Measurements from ENCODE around the gene PAPPA2. TPM values are rescaled to one million over a fixed set of nuclear protein-coding genes. Genes with fewer than 3 reads are reported as not detected.

Gene PAPPA2
- total and polyA plus RNA-seq, 9 of the 15 experiments (the other 6 are each of a cell fraction or from before 2014, with no cell fraction given) = 0.01 to 0.15 (median 0.05) TPM; not detected in 2

- TF ChIP-seq CHD7 (IDR thresholded peaks at IDR 0.05; ENCODE audit: low read depth, low read length) = no peak
- TF ChIP-seq, protein P1, sequence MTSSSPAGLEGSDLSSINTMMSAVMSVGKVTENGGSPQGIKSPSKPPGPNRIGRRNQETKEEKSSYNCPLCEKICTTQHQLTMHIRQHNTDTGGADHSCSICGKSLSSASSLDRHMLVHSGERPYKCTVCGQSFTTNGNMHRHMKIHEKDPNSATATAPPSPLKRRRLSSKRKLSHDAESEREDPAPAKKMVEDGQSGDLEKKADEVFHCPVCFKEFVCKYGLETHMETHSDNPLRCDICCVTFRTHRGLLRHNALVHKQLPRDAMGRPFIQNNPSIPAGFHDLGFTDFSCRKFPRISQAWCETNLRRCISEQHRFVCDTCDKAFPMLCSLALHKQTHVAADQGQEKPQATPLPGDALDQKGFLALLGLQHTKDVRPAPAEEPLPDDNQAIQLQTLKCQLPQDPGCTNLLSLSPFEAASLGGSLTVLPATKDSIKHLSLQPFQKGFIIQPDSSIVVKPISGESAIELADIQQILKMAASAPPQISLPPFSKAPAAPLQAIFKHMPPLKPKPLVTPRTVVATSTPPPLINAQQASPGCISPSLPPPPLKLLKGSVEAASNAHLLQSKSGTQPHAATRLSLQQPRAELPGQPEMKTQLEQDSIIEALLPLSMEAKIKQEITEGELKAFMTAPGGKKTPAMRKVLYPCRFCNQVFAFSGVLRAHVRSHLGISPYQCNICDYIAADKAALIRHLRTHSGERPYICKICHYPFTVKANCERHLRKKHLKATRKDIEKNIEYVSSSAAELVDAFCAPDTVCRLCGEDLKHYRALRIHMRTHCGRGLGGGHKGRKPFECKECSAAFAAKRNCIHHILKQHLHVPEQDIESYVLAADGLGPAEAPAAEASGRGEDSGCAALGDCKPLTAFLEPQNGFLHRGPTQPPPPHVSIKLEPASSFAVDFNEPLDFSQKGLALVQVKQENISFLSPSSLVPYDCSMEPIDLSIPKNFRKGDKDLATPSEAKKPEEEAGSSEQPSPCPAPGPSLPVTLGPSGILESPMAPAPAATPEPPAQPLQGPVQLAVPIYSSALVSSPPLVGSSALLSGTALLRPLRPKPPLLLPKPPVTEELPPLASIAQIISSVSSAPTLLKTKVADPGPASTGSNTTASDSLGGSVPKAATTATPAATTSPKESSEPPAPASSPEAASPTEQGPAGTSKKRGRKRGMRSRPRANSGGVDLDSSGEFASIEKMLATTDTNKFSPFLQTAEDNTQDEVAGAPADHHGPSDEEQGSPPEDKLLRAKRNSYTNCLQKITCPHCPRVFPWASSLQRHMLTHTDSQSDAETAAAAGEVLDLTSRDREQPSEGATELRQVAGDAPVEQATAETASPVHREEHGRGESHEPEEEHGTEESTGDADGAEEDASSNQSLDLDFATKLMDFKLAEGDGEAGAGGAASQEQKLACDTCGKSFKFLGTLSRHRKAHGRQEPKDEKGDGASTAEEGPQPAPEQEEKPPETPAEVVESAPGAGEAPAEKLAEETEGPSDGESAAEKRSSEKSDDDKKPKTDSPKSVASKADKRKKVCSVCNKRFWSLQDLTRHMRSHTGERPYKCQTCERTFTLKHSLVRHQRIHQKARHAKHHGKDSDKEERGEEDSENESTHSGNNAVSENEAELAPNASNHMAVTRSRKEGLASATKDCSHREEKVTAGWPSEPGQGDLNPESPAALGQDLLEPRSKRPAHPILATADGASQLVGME (CRISPR knock-in tag; IDR thresholded peaks at IDR 0.05) = no peak
- no peak for TF ChIP-seq TCF3 (CRISPR knock-in tag; IDR thresholded peaks at IDR 0.05)
- TF ChIP-seq ZBTB8A (IDR thresholded peaks at IDR 0.05; ENCODE audit: partially characterized antibody) = no peak
- no peak for TF ChIP-seq SRF (CRISPR knock-in tag; IDR thresholded peaks at IDR 0.05)
- TF ChIP-seq EWSR1 (IDR thresholded peaks at IDR 0.05; ENCODE audit: borderline replicate concordance, low read depth, partially characterized antibody) = no peak
- no peak for TF ChIP-seq ZNF561 (CRISPR knock-in tag; conservative IDR thresholded peaks at IDR 0.05)
- TF ChIP-seq ZNF76 (CRISPR knock-in tag; IDR thresholded peaks at IDR 0.05; ENCODE audit: borderline replicate concordance) = no peak
- TF ChIP-seq GTF2A2 (tag; IDR thresholded peaks at IDR 0.05) = no peak
- no peak for TF ChIP-seq ZNF347 (CRISPR knock-in tag; IDR thresholded peaks at IDR 0.05; ENCODE audit: low read depth)
- no peak for TF ChIP-seq NR1H2 (CRISPR knock-in tag; IDR thresholded peaks at IDR 0.05)
- no peak for TF ChIP-seq ZNF282 (CRISPR knock-in tag; IDR thresholded peaks at IDR 0.05)
Observed at GRCh38 chr1:176461576-176461975, 1.4 kb upstream of the PAPPA2 start (continued).
